GM12878 (cell line): ENCODE measurements around the gene TUBGCP3. TPM values are rescaled to one million over a fixed set of nuclear protein-coding genes. Genes with fewer than 3 reads are reported as not detected.

ENCODE experiments used
- BRCA1 ChIP-seq: IDR thresholded peaks from 2 replicates; pipeline ENCODE4 v1.6.1; 2011; ENCODE audit warnings: low read depth, low read length, improper control_type of control experiment
- E2F8 ChIP-seq: fragments of 450-650 bp; IDR thresholded peaks from 2 replicates; pipeline ENCODE4 v1.6.1; 2018; ENCODE audit warnings: mild to moderate bottlenecking, low read depth, moderate library complexity; ENCODE audit not compliant: partially characterized antibody
- HDAC2 ChIP-seq: fragments of 200-600 bp; sonication (generic); IDR thresholded peaks from 2 replicates; pipeline ENCODE4 v1.6.1; 2017
- JUNB ChIP-seq: IDR thresholded peaks from 2 replicates; pipeline ENCODE4 v1.6.1; 2016; ENCODE audit warnings: antibody characterized with exemption, mild to moderate bottlenecking
- MEF2B ChIP-seq: fragments of 450-650 bp; IDR thresholded peaks from 2 replicates; pipeline ENCODE4 v1.6.1; 2018; ENCODE audit warnings: mild to moderate bottlenecking, moderate library complexity; ENCODE audit not compliant: partially characterized antibody, poor library complexity, severe bottlenecking
- NFIC ChIP-seq: IDR thresholded peaks from 2 replicates; pipeline ENCODE4 v1.6.1; 2012; ENCODE audit warnings: low read depth, mild to moderate bottlenecking, inconsistent platforms, low read length, moderate library complexity
- PKNOX1 ChIP-seq: fragments of 450-650 bp; IDR thresholded peaks from 2 replicates; pipeline ENCODE4 v1.6.1; 2016; ENCODE audit warnings: mild to moderate bottlenecking
- PML ChIP-seq: IDR thresholded peaks from 2 replicates; pipeline ENCODE4 v1.6.1; 2012; ENCODE audit warnings: low read length, inconsistent platforms
- RBBP5 ChIP-seq: fragments of 200-600 bp; sonication (generic); conservative IDR thresholded peaks from 2 replicates; pipeline ENCODE4 v1.6.1; 2016
- RELB ChIP-seq: fragments of 450-650 bp; IDR thresholded peaks from 2 replicates; pipeline ENCODE4 v1.6.1; 2017; ENCODE audit warnings: low read depth, mild to moderate bottlenecking, moderate library complexity
- SIN3A ChIP-seq: IDR thresholded peaks from 2 replicates; pipeline ENCODE4 v1.6.1; 2012; ENCODE audit warnings: low read depth, low read length, improper control_type of control experiment
- SPI1 ChIP-seq: IDR thresholded peaks from 2 replicates; pipeline ENCODE4 v1.6.1; 2011; ENCODE audit warnings: low read depth, mild to moderate bottlenecking, low read length, moderate library complexity, borderline replicate concordance; ENCODE audit not compliant: insufficient read depth
- STAT3 ChIP-seq: IDR thresholded peaks from 2 replicates; pipeline ENCODE4 v1.6.1; 2011; ENCODE audit warnings: low read depth, low read length, improper control_type of control experiment
- SUZ12 ChIP-seq: fragments of 200-600 bp; sonication (generic); IDR thresholded peaks from one replicate; pipeline ENCODE4 v1.6.1; 2018; ENCODE audit warnings: antibody characterized with exemption, mild to moderate bottlenecking; ENCODE audit not compliant: unreplicated experiment
- TAF1 ChIP-seq: IDR thresholded peaks from 2 replicates; pipeline ENCODE4 v1.6.1; 2011; ENCODE audit warnings: mild to moderate bottlenecking, low read depth, low read length, borderline replicate concordance
- WRNIP1 ChIP-seq: IDR thresholded peaks from 2 replicates; pipeline ENCODE4 v1.6.1; 2011; ENCODE audit warnings: low read depth, low read length, improper control_type of control experiment, borderline replicate concordance
- polyA plus RNA-seq, 11 experiments: library from polyadenylated mRNA; depleted of rRNA in 4 of 11; unstranded in 6 of 11; stranded (reverse) in 5 of 11; fragments of >200 nt; fragmentation: Nextera tagmentation in 4 of 11; fragmentation: Illumina TruSeq in 1 of 11; extraction: Ambion mirVana in 4 of 11; extraction: Trizol in 1 of 11; gene quantifications; 1 replicate in 1 of 11; 2 replicates in 10 of 11; pipeline versions ENCODE4 v1.2.1 to v1.2.3, GENCODE V29; 2011 to 2016; ENCODE audit warnings: inconsistent platforms in 2 of 11, missing spikeins in 2 of 11, low read depth in 1 of 11
- total RNA-seq, 4 experiments: library from RNA; depleted of rRNA in 3 of 4; stranded (reverse); fragments of >200 nt in 3 of 4; fragmentation: Illumina TruSeq in 1 of 4; extraction: Trizol in 1 of 4; gene quantifications; 2 replicates each; pipeline versions ENCODE4 v1.2.1 to v1.2.3, GENCODE V29; 2013 to 2021
- TF ChIP-seq, protein P1 (sequence below): fragments of 450-650 bp; IDR thresholded peaks from 2 replicates; pipeline ENCODE4 v1.6.1; 2016; ENCODE audit warnings: mild to moderate bottlenecking, moderate library complexity, borderline replicate concordance
- TF ChIP-seq, protein P2 (sequence below): IDR thresholded peaks from 2 replicates; pipeline ENCODE4 v1.6.1; 2011; ENCODE audit warnings: borderline replicate concordance, low read depth, mild to moderate bottlenecking, moderate library complexity, mixed read lengths, low read length; ENCODE audit not compliant: insufficient read depth; ENCODE audit errors: extremely low read length

TUBGCP3 gene
- total and polyA plus RNA-seq, 10 of the 15 experiments (the other 5 are each of a cell fraction or from before 2014, with no cell fraction given), result 4.0 to 34.0 (median 22.6) TPM

- TF ChIP-seq, protein P1, sequence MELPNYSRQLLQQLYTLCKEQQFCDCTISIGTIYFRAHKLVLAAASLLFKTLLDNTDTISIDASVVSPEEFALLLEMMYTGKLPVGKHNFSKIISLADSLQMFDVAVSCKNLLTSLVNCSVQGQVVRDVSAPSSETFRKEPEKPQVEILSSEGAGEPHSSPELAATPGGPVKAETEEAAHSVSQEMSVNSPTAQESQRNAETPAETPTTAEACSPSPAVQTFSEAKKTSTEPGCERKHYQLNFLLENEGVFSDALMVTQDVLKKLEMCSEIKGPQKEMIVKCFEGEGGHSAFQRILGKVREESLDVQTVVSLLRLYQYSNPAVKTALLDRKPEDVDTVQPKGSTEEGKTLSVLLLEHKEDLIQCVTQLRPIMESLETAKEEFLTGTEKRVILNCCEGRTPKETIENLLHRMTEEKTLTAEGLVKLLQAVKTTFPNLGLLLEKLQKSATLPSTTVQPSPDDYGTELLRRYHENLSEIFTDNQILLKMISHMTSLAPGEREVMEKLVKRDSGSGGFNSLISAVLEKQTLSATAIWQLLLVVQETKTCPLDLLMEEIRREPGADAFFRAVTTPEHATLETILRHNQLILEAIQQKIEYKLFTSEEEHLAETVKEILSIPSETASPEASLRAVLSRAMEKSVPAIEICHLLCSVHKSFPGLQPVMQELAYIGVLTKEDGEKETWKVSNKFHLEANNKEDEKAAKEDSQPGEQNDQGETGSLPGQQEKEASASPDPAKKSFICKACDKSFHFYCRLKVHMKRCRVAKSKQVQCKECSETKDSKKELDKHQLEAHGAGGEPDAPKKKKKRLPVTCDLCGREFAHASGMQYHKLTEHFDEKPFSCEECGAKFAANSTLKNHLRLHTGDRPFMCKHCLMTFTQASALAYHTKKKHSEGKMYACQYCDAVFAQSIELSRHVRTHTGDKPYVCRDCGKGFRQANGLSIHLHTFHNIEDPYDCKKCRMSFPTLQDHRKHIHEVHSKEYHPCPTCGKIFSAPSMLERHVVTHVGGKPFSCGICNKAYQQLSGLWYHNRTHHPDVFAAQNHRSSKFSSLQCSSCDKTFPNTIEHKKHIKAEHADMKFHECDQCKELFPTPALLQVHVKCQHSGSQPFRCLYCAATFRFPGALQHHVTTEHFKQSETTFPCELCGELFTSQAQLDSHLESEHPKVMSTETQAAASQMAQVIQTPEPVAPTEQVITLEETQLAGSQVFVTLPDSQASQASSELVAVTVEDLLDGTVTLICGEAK, result peak; percentile 93
- peak; percentile 97 for TF ChIP-seq TAF1
- TF ChIP-seq SUZ12, result no peak
- peak; percentile 53 for TF ChIP-seq MEF2B
- TF ChIP-seq RELB, result peak; percentile 76
- no peak for TF ChIP-seq RBBP5
- TF ChIP-seq PKNOX1, result no peak
- no peak for TF ChIP-seq WRNIP1
- peak; percentile 33; the same call in 1 of the 2 replicates for TF ChIP-seq PML
- TF ChIP-seq, protein P2, sequence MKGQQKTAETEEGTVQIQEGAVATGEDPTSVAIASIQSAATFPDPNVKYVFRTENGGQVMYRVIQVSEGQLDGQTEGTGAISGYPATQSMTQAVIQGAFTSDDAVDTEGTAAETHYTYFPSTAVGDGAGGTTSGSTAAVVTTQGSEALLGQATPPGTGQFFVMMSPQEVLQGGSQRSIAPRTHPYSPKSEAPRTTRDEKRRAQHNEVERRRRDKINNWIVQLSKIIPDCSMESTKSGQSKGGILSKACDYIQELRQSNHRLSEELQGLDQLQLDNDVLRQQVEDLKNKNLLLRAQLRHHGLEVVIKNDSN, result no peak
- TF ChIP-seq NFIC, result no peak
- 0 out of 2 replicates have a peak, but pooled peaks have one; percentile 6 for TF ChIP-seq SPI1
- TF ChIP-seq BRCA1, result no peak
- TF ChIP-seq STAT3, result no peak
- TF ChIP-seq HDAC2, result no peak
- no peak for TF ChIP-seq JUNB
- no peak for TF ChIP-seq E2F8
- TF ChIP-seq SIN3A, result no peak; the same call in 1 of the 2 replicates
Measured at GRCh38 chr13:112587764-112588489, at the start of gene TUBGCP3 (continued).
